ENCODE data around the gene DOK7. TPM values are rescaled to one million over a fixed set of nuclear protein-coding genes. Genes with fewer than 3 reads are reported as not detected.

DOK7 gene
- total and polyA plus RNA-seq, 2 of the 4 experiments (the other 2 are of a cell fraction) = not detected

DNA sequence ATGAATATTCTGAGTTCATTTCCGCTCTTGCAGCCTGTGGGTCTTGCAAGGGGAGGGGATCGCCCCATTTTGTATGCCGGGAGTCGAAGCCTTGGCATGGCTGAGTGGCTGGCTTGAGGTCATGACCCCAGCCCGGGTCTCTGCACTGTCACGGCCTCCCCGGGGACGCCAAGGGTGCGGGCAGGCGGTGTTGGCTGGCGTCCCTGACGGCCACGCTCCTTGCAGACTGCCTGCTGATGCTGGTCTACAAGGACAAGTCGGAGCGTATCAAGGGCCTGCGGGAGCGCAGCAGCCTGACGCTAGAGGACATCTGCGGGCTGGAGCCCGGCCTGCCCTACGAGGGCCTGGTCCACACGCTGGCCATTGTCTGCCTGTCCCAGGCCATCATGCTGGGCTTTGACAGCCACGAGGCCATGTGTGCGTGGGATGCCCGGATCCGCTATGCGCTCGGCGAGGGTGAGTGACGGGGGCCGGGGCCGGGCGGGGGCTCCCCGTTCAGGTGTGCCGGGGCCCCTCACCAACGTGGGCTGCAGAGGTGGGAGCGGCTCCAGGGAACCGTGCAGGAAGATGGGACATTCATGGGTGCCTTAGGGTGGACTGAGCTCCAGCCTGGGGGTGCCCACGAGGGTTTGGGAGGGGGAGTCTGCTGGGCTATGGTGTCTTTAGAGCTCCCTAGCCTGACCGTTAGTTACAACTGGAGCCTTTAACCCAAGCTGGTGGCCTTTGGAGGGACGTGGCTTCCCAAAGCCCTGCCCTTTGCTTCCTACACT lies 10.3 kb downstream of the DOK7 start:
- H3K27me3 ChIP-seq (ENCODE audit: control insufficient read depth, insufficient read depth, low read length) = peaks cover 40% of the 10 kb centered on the region
- no peak overlapping the region for H4K8ac ChIP-seq (ENCODE audit: low read depth in 2 of 2, low read length in 2 of 2)
- ATAC-seq (ENCODE audit: low read depth) = no peak
- 0 out of 2 replicates have a peak, but pooled peaks cover 3% of the 10 kb centered on the region for H4K20me1 ChIP-seq (ENCODE audit: insufficient read depth, low read length)
- H3K36me3 ChIP-seq (ENCODE audit: control insufficient read depth, insufficient read depth, low read length) = no peaks in the 10 kb centered on the region
- no peak overlapping the region for H2BK15ac ChIP-seq (ENCODE audit: low read depth, low read length)
- no peak overlapping the region for H3K9ac ChIP-seq (ENCODE audit: low read depth, low read length)
- no peak overlapping the region for H4K91ac ChIP-seq (ENCODE audit: insufficient read depth, low read depth, low read length)
- no peak overlapping the region for H2AK5ac ChIP-seq (ENCODE audit: low read depth, low read length)
- H3K4me2 ChIP-seq (ENCODE audit: low read depth, low read length) = no peak overlapping the region
- no peaks in the 10 kb centered on the region for H3K9me3 ChIP-seq (ENCODE audit: control insufficient read depth, insufficient read depth, low read length)
- CTCF ChIA-PET = no interaction called here
- H2AFZ ChIP-seq (replicated peaks; ENCODE audit: low read length, poor library complexity) = no peak overlapping the region
- no peak overlapping the region for H3K56ac ChIP-seq (ENCODE audit: extremely low read depth, insufficient read depth, low read length)
- dilution Hi-C loops (cut with HindIII; ENCODE audit: low sequenced_read_pairs, unreplicated experiment) = no loop called here
- H3K9me1 ChIP-seq (ENCODE audit: insufficient read depth, low read length) = 0 out of 2 replicates have a peak, but pooled peaks cover 3% of the 10 kb centered on the region
- no peak overlapping the region for H2BK5ac ChIP-seq (ENCODE audit: low read depth, low read length, poor library complexity, severe bottlenecking)
- 79% methylated on average over 17 of the region's 41 CpGs; no CpG with 5 or more reads in 1 of the 2 experiments for WGBS, 2 experiments (ENCODE audit: extremely low coverage in 2 of 2, insufficient read length in 1 of 2)
- no peaks in the 10 kb centered on the region for H3K79me1 ChIP-seq (ENCODE audit: low read depth in 1 of 2, low read length in 2 of 2)
- no peak overlapping the region for H2AK9ac ChIP-seq (replicated peaks; ENCODE audit: low read depth, low read length, poor library complexity)
- H3K4me1 ChIP-seq (ENCODE audit: control insufficient read depth, insufficient read depth, low read length) = no peaks in the 10 kb centered on the region
- TF ChIP-seq RCOR1 (IDR thresholded peaks at IDR 0.05; ENCODE audit: insufficient replicate concordance, low read length) (no peak), FOS (IDR thresholded peaks at IDR 0.05; ENCODE audit: low read depth, low read length) (no peak), RFX5 (IDR thresholded peaks at IDR 0.05; ENCODE audit: low read depth, low read length) (no peak), CEBPB (IDR thresholded peaks at IDR 0.05; ENCODE audit: low read depth, low read length) (no peak), NFE2L2 (IDR thresholded peaks at IDR 0.05; ENCODE audit: low read depth, low read length) (no peak), CHD1 (IDR thresholded peaks at IDR 0.05; ENCODE audit: low read depth, low read length) (no peak), SMC3 (IDR thresholded peaks at IDR 0.05; ENCODE audit: low read depth, low read length) (no peak), BHLHE40 (IDR thresholded peaks at IDR 0.05; ENCODE audit: low read depth, low read length) (no peak), MXI1 (IDR thresholded peaks at IDR 0.05; ENCODE audit: borderline replicate concordance, low read depth, low read length) (no peak), RAD21 (IDR thresholded peaks at IDR 0.05; ENCODE audit: low read length) (no peak), MAZ (IDR thresholded peaks at IDR 0.05; ENCODE audit: borderline replicate concordance, low read depth, low read length) (no peak), POLR2A (IDR thresholded peaks at IDR 0.05; ENCODE audit: low read depth, low read length) (no peak), MAFK (IDR thresholded peaks at IDR 0.05; ENCODE audit: low read depth, low read length) (no peak)
- TF ChIP-seq, protein P1, sequence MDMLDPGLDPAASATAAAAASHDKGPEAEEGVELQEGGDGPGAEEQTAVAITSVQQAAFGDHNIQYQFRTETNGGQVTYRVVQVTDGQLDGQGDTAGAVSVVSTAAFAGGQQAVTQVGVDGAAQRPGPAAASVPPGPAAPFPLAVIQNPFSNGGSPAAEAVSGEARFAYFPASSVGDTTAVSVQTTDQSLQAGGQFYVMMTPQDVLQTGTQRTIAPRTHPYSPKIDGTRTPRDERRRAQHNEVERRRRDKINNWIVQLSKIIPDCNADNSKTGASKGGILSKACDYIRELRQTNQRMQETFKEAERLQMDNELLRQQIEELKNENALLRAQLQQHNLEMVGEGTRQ (IDR thresholded peaks at IDR 0.05; ENCODE audit: low read depth, low read length) = no peak
- TF ChIP-seq, protein P2, sequence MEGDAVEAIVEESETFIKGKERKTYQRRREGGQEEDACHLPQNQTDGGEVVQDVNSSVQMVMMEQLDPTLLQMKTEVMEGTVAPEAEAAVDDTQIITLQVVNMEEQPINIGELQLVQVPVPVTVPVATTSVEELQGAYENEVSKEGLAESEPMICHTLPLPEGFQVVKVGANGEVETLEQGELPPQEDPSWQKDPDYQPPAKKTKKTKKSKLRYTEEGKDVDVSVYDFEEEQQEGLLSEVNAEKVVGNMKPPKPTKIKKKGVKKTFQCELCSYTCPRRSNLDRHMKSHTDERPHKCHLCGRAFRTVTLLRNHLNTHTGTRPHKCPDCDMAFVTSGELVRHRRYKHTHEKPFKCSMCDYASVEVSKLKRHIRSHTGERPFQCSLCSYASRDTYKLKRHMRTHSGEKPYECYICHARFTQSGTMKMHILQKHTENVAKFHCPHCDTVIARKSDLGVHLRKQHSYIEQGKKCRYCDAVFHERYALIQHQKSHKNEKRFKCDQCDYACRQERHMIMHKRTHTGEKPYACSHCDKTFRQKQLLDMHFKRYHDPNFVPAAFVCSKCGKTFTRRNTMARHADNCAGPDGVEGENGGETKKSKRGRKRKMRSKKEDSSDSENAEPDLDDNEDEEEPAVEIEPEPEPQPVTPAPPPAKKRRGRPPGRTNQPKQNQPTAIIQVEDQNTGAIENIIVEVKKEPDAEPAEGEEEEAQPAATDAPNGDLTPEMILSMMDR (conservative IDR thresholded peaks at IDR 0.05; ENCODE audit: low read depth, low read length) = no peak
- TF ChIP-seq, protein P3, sequence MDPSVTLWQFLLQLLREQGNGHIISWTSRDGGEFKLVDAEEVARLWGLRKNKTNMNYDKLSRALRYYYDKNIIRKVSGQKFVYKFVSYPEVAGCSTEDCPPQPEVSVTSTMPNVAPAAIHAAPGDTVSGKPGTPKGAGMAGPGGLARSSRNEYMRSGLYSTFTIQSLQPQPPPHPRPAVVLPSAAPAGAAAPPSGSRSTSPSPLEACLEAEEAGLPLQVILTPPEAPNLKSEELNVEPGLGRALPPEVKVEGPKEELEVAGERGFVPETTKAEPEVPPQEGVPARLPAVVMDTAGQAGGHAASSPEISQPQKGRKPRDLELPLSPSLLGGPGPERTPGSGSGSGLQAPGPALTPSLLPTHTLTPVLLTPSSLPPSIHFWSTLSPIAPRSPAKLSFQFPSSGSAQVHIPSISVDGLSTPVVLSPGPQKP (IDR thresholded peaks at IDR 0.05; ENCODE audit: borderline replicate concordance, low read depth, low read length) = no peak
- no TSS peak for BruUV-seq (replicated peaks)
- H3K18ac ChIP-seq (ENCODE audit: low read depth, low read length) = no peak overlapping the region
- DNase-seq = no peak
- H2BK120ac ChIP-seq (ENCODE audit: low read depth, low read length) = no peak overlapping the region
- in situ Hi-C loops (cut with MboI; ENCODE audit: low sequenced_read_pairs) = no loop called here
- intact Hi-C loops (cut with micrococcal nuclease) = no loop called here
- POLR2A ChIA-PET (ENCODE audit: unreplicated experiment) = no interaction called here
- H3K27ac ChIP-seq (ENCODE audit: insufficient read depth, low read length) = no peak overlapping the region
- no peak overlapping the region for H3K4ac ChIP-seq (ENCODE audit: low read depth, low read length)
- no peak overlapping the region for H3K23ac ChIP-seq (ENCODE audit: low read depth, low read length)
- H3K14ac ChIP-seq (replicated peaks; ENCODE audit: low read depth, low read length) = no peak overlapping the region
- no peak overlapping the region for H2BK20ac ChIP-seq (ENCODE audit: low read depth, low read length)
- H3K4me3 ChIP-seq (ENCODE audit: insufficient read depth, low read depth, low read length) = no peak overlapping the region
- no peak overlapping the region for H4K5ac ChIP-seq (ENCODE audit: low read depth, low read length)
